GM18507 (cell line): ENCODE measurements around the gene FAM219A.
"Not testable (repeated sequence)": the region's sequence is repeated elsewhere in the genome, so short reads cannot be mapped to it uniquely, and the experiment has no call there.

Source experiments
- DNase-seq: peaks from one replicate; pipeline ENCODE4 v3.0.0; 2011; ENCODE audit warnings: low read depth; ENCODE audit not compliant: insufficient read length; ENCODE audit errors: extremely low spot score
- FAIRE-seq: peaks from 2 replicates; lab custom pipeline; 2011; peaks lifted over from hg19 to GRCh38; lab: Jason Lieb, UNC

The FAM219A gene

DNA sequence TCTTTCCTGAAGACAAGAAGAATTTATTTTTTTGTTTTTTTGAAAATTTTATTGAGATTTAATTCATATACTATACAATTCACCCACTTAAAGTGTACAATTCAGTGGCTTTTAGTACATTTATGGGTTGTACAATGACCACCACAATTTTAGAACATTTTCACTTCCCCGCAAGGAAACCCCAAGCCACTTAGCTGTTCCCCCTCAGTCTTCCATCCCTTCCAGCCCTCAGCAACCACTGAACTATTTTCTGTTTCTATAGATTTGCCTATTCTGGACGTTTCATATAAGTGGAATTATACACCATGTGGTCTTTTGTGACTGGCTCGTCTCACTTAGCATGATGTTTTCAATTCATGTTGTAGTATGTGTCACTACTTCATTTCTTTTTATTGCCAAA lies 28.2 kb upstream of the FAM219A start:
- DNase-seq: no peak
- FAIRE-seq: no peak

DNA sequence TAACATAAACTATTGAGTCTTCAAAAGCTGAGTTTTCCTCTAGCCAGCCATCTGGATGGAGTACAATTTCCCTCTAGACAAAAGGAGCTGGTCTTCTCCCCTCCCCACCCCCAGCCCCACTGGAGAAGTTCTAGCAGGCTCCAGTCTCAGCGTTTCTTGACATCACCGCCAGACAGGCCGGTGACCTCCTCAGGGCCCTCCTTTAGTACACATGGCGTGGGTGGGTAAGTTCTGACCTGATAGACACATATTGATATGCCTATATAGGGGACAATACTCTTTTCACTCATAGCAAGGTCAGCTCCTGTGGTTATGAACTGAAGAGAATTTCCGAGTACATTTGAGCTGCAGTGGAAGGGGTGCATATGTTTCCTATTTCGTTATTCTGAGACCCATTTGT lies 27.5 kb upstream of the FAM219A start:
- FAIRE-seq (no peak), DNase-seq (no peak)

DNA sequence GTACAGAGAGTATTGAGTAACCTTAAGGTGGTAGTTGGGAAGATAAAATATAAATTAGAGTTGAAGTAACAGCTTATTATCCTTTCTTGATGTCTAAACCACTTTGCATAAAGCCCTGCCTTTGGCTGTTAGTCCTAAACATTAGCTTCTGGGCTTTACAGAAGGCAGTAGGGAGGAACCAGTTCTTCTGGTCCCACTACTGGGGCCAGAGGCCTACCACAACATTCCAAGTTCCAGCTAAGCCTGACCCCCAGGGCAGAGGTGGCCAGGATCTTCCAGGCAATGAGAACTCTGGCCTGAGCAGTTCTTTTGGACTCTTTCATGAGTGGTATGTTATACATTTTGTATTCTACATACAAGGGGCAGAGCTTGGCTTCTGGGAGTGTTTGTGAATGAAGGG lies 26.3 kb upstream of the FAM219A start:
- DNase-seq (no peak), FAIRE-seq (no peak)

- DNase-seq, FAIRE-seq: not testable (repeated sequence)
Measured at GRCh38 chr9:34482746-34483145, 24.4 kb upstream of the FAM219A start.

DNA sequence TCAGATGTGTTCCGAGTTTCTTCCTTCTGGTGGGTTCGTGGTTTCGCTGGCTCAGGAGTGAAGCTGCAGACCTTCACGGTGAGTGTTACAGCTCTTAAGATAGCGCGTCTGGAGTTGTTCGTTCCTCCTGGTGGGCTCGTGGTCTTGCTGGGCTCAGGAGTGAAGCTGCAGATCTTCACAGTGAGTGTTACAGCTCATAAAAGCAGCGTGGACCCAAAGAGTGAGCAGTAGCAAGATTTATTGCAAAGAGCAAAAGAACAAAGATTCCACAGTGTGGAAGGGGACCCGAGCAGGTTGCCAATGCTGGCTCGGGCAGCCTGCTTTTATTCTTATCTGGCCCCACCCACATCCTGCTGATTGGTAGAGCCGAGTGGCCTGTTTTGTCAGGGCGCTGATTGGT lies 23.2 kb upstream of the FAM219A start:
- FAIRE-seq, DNase-seq: not testable (repeated sequence)

DNA sequence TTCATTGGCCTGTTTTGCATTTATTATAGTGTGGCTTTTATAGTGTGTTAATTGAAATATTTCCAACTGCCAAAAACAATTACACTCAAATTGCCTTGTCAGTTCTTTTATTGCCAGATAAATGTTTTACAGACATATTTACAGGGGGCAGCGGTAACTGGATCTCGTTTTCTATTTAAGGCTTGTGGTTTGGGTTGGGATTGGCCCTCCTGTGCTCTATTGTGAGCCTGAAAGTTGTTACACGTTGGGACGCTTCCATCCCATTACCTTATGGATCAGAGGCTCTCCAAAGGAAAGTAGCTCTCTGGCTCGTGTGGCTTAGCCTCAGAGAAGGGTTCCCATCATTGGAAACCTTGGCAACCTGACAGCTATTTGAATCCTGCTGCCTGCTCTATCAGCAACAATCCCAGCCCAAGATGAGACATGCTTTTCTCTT lies 21.1 kb upstream of the FAM219A start:
- FAIRE-seq: no peak
- no peak for DNase-seq

DNA sequence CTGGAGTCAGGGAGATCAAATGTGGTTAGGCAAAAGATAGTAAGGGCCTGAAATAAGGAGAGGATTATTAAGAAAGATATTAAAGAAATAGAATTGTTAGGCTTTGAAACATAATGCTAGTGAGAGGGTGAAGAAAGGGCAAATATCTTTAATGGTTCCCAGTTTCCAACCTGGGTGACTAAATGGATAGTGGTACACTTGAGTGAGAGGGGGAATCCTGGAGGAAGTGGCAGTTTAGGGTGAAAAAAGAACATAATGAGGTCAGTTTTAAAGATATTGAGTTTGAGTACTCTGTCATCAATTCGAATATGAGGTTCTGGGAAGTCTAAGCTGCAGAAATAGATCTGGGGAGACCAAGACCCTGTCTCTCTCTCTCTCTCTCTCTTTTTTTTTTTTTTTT lies 19.2 kb upstream of the FAM219A start:
- DNase-seq (no peak), FAIRE-seq (no peak)

DNA sequence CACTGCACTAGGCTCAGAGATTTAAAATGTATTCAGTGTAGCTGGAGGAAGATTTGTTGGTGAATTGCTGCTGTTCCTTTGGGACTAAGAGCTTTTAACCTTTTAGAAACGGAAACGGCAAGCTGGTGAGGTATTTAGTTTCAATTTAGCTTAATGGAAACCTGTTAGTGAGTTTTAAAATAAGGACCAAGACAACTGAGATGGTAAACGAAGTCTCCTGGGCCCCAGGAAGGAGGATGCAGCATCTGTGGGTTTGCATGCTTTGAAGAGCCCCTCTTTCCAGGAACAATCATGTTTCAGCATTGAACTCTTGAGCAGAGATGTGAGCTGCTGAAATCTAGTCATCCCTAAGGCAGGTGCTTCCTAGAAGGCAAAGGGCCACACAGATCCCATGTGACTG lies 16.7 kb upstream of the FAM219A start:
- FAIRE-seq (peak; percentile 21), DNase-seq (no peak)

- FAIRE-seq (no peak), DNase-seq (no peak)
Measured at GRCh38 chr9:34465468-34465867, 7.1 kb upstream of the FAM219A start.

- DNase-seq: no peak
- no peak for FAIRE-seq
Measured at GRCh38 chr9:34464571-34464970, 6.2 kb upstream of the FAM219A start.

DNA sequence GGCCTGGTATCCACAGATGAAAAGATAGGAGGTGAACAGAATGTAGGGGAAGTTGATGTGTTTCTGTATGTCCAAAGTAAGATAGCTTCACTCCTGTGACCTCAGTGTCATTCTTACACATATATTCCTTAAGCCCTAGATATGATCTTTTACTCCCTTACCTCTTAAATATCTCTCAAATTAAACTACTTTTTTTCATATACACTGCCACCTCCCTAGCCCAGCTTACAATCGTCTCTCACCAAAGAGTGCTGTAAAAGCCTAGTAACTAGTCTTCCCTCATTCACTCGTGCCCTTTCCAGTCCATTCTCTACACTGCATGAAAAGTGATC lies 5.5 kb upstream of the FAM219A start:
- no peak for DNase-seq
- no peak for FAIRE-seq

DNA sequence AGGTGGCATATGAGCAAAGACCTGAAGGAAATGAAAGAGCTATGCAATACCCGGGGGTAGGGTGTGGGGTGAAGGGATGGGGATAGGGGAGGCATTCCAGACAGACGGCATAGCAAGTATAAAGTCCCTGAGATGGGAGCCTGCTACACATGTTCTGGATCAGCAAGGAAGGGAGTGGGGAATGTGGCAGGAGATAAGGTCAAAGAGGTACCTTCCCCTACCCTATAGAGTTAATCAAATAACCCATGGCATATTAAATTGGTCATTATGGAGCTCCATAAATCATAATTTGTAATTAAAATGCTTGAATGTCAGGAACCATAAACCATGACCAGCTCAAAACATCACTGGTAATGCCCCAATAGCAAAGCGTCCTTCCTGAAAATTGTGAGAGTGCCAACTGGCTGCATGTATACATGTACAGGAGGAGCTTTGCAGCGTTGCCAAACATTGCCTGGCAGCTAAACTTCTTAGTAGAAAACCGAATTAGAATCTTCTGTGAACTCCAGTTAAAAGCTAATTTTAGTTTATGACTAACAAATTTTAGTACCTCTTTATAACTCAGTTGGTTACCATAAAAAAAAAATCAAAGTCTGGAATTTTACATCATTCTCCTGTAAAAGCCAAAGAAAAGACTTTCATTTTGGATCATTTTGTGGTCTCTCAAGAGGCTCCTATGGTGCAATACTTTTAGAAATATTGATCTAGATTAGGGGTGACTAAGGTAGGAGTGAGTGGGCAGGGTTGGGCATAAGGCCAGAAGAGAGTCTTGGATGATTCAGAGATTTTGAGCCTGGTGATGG lies 4.9 kb upstream of the FAM219A start:
- DNase-seq (no peak), FAIRE-seq (no peak)

- DNase-seq (no peak), FAIRE-seq (no peak)
Measured at GRCh38 chr9:34459941-34460340, 1.6 kb upstream of the FAM219A start.

- FAIRE-seq (no peak), DNase-seq (no peak)
Measured at GRCh38 chr9:34459356-34459755, 986 bp upstream of the FAM219A start.

- DNase-seq (no peak), FAIRE-seq (no peak)
Measured at GRCh38 chr9:34458959-34459340, 580 bp upstream of the FAM219A start.

DNA sequence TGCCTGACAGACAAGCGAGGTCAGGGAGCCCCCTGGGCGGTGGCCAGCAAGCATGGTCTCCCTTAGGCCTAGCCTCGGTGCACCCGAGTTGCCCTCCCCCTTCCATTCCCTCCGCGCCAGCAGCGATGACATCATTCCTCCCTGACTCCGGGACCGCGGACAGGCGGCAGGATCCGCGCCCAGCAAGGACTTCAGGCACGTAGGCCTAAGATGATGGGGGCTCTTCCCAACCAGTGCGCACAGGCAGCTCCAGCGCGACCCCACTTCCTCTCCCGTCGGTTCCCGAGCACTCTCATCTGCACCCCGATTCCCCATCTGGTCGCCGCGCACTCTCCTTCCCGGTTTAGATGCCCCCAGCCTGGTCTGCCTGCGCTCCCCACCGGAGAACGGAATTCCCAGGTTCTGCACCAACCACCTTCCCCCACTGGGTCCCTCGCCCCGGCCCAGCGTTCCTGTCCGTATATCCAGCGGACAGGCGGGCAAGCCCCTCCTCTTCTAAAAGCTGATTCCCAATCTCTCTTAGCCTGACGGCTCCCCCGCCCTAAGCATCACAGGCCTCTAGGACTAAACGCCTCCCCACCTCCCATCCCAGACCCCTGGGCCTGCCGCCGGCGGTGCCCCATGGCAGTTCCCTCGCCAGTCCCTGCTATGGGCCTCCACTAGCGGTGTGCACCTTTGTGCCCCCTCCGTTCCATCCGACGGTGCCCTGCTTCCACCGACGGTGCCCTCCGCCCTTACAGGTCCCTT lies 931 bp downstream of the FAM219A start:
- FAIRE-seq (no peak), DNase-seq (no peak)

- FAIRE-seq (no peak), DNase-seq (no peak)
Measured at GRCh38 chr9:34456746-34457145, 1.6 kb downstream of the FAM219A start.

DNA sequence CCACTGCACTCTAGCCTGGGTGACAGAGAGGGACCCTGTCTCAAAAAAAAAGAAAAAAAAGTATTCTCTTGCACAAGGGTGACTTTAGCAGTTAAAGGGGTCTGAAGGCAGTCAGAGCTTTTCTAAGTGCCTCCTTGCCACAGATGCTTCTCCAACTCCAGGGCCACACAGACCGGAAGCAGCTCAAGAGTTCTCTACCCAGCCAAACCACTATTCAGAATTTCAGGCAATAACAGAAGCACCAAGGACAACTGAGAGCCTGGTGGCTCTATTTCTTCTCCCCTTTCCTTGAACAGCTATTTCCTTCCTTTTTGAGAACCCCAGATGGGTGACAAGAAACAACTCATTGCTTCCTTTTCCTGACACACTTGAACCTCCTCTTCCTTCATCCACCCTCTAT lies 2.2 kb downstream of the FAM219A start:
- DNase-seq: no peak
- FAIRE-seq: no peak

- DNase-seq (no peak), FAIRE-seq (no peak)
Measured at GRCh38 chr9:34454571-34455065, 3.8 kb downstream of the FAM219A start.

DNA sequence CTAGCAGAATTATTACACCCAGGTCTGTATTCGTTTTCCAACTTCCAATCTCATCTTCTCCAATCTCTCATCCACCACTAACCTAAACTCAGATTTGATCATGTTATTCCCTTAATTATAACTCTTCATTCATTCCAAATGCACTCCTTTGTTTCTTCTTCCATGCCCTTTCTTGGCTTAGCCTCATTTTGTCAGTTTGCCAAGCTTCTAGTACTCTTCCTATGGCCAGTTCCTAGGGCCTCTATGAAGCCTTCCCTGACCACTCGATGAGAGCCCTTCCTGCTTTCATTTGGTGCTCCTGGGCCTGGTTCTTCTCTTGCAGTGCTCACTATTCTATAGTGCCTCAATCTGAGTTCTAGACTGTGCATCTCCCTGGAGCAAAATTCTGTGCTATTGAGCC lies 5.8 kb downstream of the FAM219A start:
- FAIRE-seq: no peak
- no peak for DNase-seq

DNA sequence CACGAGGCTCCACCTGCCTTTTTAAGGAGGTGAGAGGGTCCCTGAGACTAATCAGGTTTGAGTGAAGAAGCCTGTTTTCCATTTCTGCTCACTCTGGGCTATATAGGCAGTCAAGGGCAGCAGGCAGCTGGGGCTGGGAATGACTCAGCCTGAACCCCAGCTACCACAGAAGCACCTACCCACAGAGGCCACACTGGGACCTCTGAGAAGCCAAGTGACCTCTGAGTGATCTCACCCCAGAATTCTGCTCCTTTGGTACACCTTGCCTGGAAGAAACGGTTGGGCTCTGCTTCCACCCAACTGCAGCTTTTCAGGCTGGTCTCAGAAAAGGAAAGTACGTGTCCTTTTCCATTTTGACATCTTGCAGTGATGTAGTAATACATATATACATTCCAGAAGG lies 6.8 kb downstream of the FAM219A start:
- no peak for FAIRE-seq
- no peak for DNase-seq
